ENCODE measurements around the gene PNLDC1. TPM values are rescaled to one million over a fixed set of nuclear protein-coding genes. Genes with fewer than 3 reads are reported as not detected.
"Not testable (repeated sequence)": the region's sequence is repeated elsewhere in the genome, so short reads cannot be mapped to it uniquely, and the experiment has no call there.

PNLDC1 gene
- total and polyA plus RNA-seq, 3 experiments from 2014 or later = 0.39 to 0.80 TPM; not detected in 1

- H3K36me3 Mint-ChIP-seq; H3K4me3 ChIP-seq (ENCODE audit: low read length); H3K4me3 Mint-ChIP-seq; H3K9me3 ChIP-seq (ENCODE audit: low read length); H3K27ac Mint-ChIP-seq; H3K27ac ChIP-seq (ENCODE audit: low read depth, low read length); H3K27me3 Mint-ChIP-seq; H3K27me3 ChIP-seq (ENCODE audit: insufficient read depth, low read length, poor library complexity, severe bottlenecking); CTCF ChIA-PET; H3K9me3 Mint-ChIP-seq; H3K4me1 ChIP-seq (ENCODE audit: insufficient read depth, low read length); H3K36me3 ChIP-seq (ENCODE audit: insufficient read depth, low read length): not testable (repeated sequence)
- H3K4me1 Mint-ChIP-seq = peaks cover 11 to 12% (median 11%) of the 10 kb centered on the region in 3 donors
- POLR2A ChIA-PET = interaction anchor here (0.7 kb wide), 1 partner anchor 17 kb away, joined by 3 read pairs; no protein-coding TSS in a partner anchor
- peak in 1 of 5 donors; percentile 9 for DNase-seq
These were observed 24.6 kb downstream of the PNLDC1 start for GRCh38 chr6:159824690-159825089.

- no peak overlapping the region for H3K27ac Mint-ChIP-seq
These were observed 25.9 kb downstream of the PNLDC1 start for GRCh38 chr6:159826004-159826403.

GRCh38 chr6:159826968-159827647 is 27.0 kb downstream of the PNLDC1 start:
- no peak overlapping the region for H3K27ac ChIP-seq (ENCODE audit: low read depth, low read length)
- Mint-ChIP-seq H3K4me1 (peaks cover 0 to 3% (median 0%) of the 10 kb centered on the region in 3 donors), H3K27ac (no peak overlapping the region), H3K36me3 (peaks cover 1 to 6% (median 2%) of the 10 kb centered on the region in 3 donors), H3K9me3 (no peaks in the 10 kb centered on the region), H3K4me3 (no peak overlapping the region), H3K27me3 (peaks cover 0 to 4% of the 10 kb centered on the region in 2 donors)
- H3K36me3 ChIP-seq (ENCODE audit: insufficient read depth, low read length) = no peaks in the 10 kb centered on the region
- no peaks in the 10 kb centered on the region for H3K4me1 ChIP-seq (ENCODE audit: insufficient read depth, low read length)
- ChIA-PET POLR2A (no interaction called here), CTCF (no interaction called here)
- DNase-seq = no peak
- H3K4me3 ChIP-seq (ENCODE audit: low read length) = no peak overlapping the region
- H3K27me3 ChIP-seq (ENCODE audit: insufficient read depth, low read length, poor library complexity, severe bottlenecking) = no peaks in the 10 kb centered on the region
- H3K9me3 ChIP-seq (ENCODE audit: low read length) = no peaks in the 10 kb centered on the region

More at GRCh38 chr6:159826004-159826403, 25.9 kb downstream of the PNLDC1 start:
- ChIA-PET POLR2A (no interaction called here), CTCF (no interaction called here)
- H3K4me1 ChIP-seq (ENCODE audit: insufficient read depth, low read length) = no peaks in the 10 kb centered on the region
- no peak overlapping the region for H3K4me3 Mint-ChIP-seq
- peaks cover 0 to 2% of the 10 kb centered on the region in 2 donors for H3K27me3 Mint-ChIP-seq
- no peaks in the 10 kb centered on the region for H3K27me3 ChIP-seq (ENCODE audit: insufficient read depth, low read length, poor library complexity, severe bottlenecking)
- H3K9me3 Mint-ChIP-seq = no peaks in the 10 kb centered on the region
- H3K36me3 Mint-ChIP-seq = peaks cover 1 to 6% (median 2%) of the 10 kb centered on the region in 3 donors
- H3K4me3 ChIP-seq (ENCODE audit: low read length) = no peak overlapping the region
- DNase-seq = no peak
- H3K36me3 ChIP-seq (ENCODE audit: insufficient read depth, low read length) = no peaks in the 10 kb centered on the region
- H3K27ac ChIP-seq (ENCODE audit: low read depth, low read length) = no peak overlapping the region
- H3K4me1 Mint-ChIP-seq = peaks cover 0 to 3% (median 0%) of the 10 kb centered on the region in 3 donors
- no peaks in the 10 kb centered on the region for H3K9me3 ChIP-seq (ENCODE audit: low read length)

- DNase-seq = no peak
- Histone ChIP-seq H3K27me3 (ENCODE audit: insufficient read depth, low read length, poor library complexity, severe bottlenecking) (no peaks in the 10 kb centered on the region), H3K4me1 (ENCODE audit: insufficient read depth, low read length) (peaks cover 1% of the 10 kb centered on the region), H3K27ac (ENCODE audit: low read depth, low read length) (no peak overlapping the region), H3K36me3 (ENCODE audit: insufficient read depth, low read length) (no peaks in the 10 kb centered on the region), H3K4me3 (ENCODE audit: low read length) (no peak overlapping the region), H3K9me3 (ENCODE audit: low read length) (no peaks in the 10 kb centered on the region)
- ChIA-PET CTCF (no interaction called here), POLR2A (no interaction called here)
- Mint-ChIP-seq H3K36me3 (peaks cover 0 to under 1% (median 0%) of the 10 kb centered on the region in 3 donors), H3K27ac (no peak overlapping the region), H3K4me1 (peaks cover 0 to 6% (median 0%) of the 10 kb centered on the region in 3 donors), H3K4me3 (no peak overlapping the region), H3K9me3 (no peaks in the 10 kb centered on the region), H3K27me3 (peaks cover 0 to 3% of the 10 kb centered on the region in 2 donors)
These were observed 28.0 kb downstream of the PNLDC1 start for GRCh38 chr6:159828074-159828473.

- Histone ChIP-seq H3K9me3 (ENCODE audit: low read length) (no peaks in the 10 kb centered on the region), H3K4me1 (ENCODE audit: insufficient read depth, low read length) (peaks cover 11% of the 10 kb centered on the region), H3K36me3 (ENCODE audit: insufficient read depth, low read length) (no peaks in the 10 kb centered on the region), H3K27ac (ENCODE audit: low read depth, low read length) (no peak overlapping the region), H3K27me3 (ENCODE audit: insufficient read depth, low read length, poor library complexity, severe bottlenecking) (no peaks in the 10 kb centered on the region), H3K4me3 (ENCODE audit: low read length) (no peak overlapping the region)
- no peaks in the 10 kb centered on the region for H3K9me3 Mint-ChIP-seq
- H3K4me3 Mint-ChIP-seq = no peak overlapping the region
- no peak overlapping the region for H3K27ac Mint-ChIP-seq
- H3K36me3 Mint-ChIP-seq = no peaks in the 10 kb centered on the region
- H3K27me3 Mint-ChIP-seq = peaks cover 0 to 3% of the 10 kb centered on the region in 2 donors
- peaks cover 0 to 17% (median 2%) of the 10 kb centered on the region in 3 donors for H3K4me1 Mint-ChIP-seq
- no peak for DNase-seq
- CTCF ChIA-PET = interaction anchor here (0.6 to 1.3 kb wide), 2 partner anchors 9 to 627 kb away, joined by 3 to 4 read pairs; no protein-coding TSS in a partner anchor
- POLR2A ChIA-PET = interaction anchor here (0.8 kb wide), 1 partner anchor 40 kb away, joined by 4 read pairs; the partner anchor contains the start of genes MRPL18 and TCP1
These were observed 29.4 kb downstream of the PNLDC1 start for GRCh38 chr6:159829526-159829925.

- Mint-ChIP-seq H3K9me3 (no peaks in the 10 kb centered on the region), H3K27ac (no peak overlapping the region), H3K27me3 (peaks cover 0 to 3% of the 10 kb centered on the region in 2 donors), H3K4me3 (no peak overlapping the region), H3K36me3 (no peaks in the 10 kb centered on the region), H3K4me1 (peaks cover 0 to 22% (median 6%) of the 10 kb centered on the region in 3 donors)
- Histone ChIP-seq H3K9me3 (ENCODE audit: low read length) (no peaks in the 10 kb centered on the region), H3K36me3 (ENCODE audit: insufficient read depth, low read length) (no peaks in the 10 kb centered on the region), H3K27ac (ENCODE audit: low read depth, low read length) (no peak overlapping the region), H3K27me3 (ENCODE audit: insufficient read depth, low read length, poor library complexity, severe bottlenecking) (no peaks in the 10 kb centered on the region), H3K4me1 (ENCODE audit: insufficient read depth, low read length) (peaks cover 17% of the 10 kb centered on the region), H3K4me3 (ENCODE audit: low read length) (no peak overlapping the region)
- no peak for DNase-seq
- POLR2A ChIA-PET = no interaction called here
- CTCF ChIA-PET = no interaction called here
These were observed 30.7 kb downstream of the PNLDC1 start for GRCh38 chr6:159830501-159831372.

GRCh38 chr6:159831373-159831679 is 31.2 kb downstream of the PNLDC1 start:
- DNase-seq = no peak
- peaks cover 0 to 3% of the 10 kb centered on the region in 2 donors for H3K27me3 Mint-ChIP-seq
- H3K27ac Mint-ChIP-seq = peak overlapping the region in 1 of 8 donors; percentile 20
- H3K36me3 ChIP-seq (ENCODE audit: insufficient read depth, low read length) = no peaks in the 10 kb centered on the region
- peaks cover 17% of the 10 kb centered on the region for H3K4me1 ChIP-seq (ENCODE audit: insufficient read depth, low read length)
- no peak overlapping the region for H3K27ac ChIP-seq (ENCODE audit: low read depth, low read length)
- ChIA-PET CTCF (no interaction called here), POLR2A (no interaction called here)
- no peak overlapping the region for H3K4me3 Mint-ChIP-seq
- H3K4me1 Mint-ChIP-seq = peaks cover 0 to 22% (median 6%) of the 10 kb centered on the region in 3 donors
- H3K9me3 Mint-ChIP-seq = no peaks in the 10 kb centered on the region
- H3K27me3 ChIP-seq (ENCODE audit: insufficient read depth, low read length, poor library complexity, severe bottlenecking) = no peaks in the 10 kb centered on the region
- H3K4me3 ChIP-seq (ENCODE audit: low read length) = no peak overlapping the region
- no peaks in the 10 kb centered on the region for H3K36me3 Mint-ChIP-seq
- no peaks in the 10 kb centered on the region for H3K9me3 ChIP-seq (ENCODE audit: low read length)

GRCh38 chr6:159832946-159833345 is 32.9 kb downstream of the PNLDC1 start:
- Histone ChIP-seq H3K4me3 (ENCODE audit: low read length) (no peak overlapping the region), H3K9me3 (ENCODE audit: low read length) (no peaks in the 10 kb centered on the region), H3K4me1 (ENCODE audit: insufficient read depth, low read length) (peaks cover 17% of the 10 kb centered on the region), H3K27me3 (ENCODE audit: insufficient read depth, low read length, poor library complexity, severe bottlenecking) (no peaks in the 10 kb centered on the region), H3K36me3 (ENCODE audit: insufficient read depth, low read length) (no peaks in the 10 kb centered on the region), H3K27ac (ENCODE audit: low read depth, low read length) (no peak overlapping the region)
- CTCF ChIA-PET = interaction anchor here (0.9 kb wide), 1 partner anchor 13 kb away, joined by 3 read pairs; no protein-coding TSS in a partner anchor
- Mint-ChIP-seq H3K9me3 (no peaks in the 10 kb centered on the region), H3K4me3 (no peak overlapping the region), H3K36me3 (no peaks in the 10 kb centered on the region), H3K27me3 (peaks cover 5 to 7% of the 10 kb centered on the region in 2 donors), H3K27ac (no peak overlapping the region), H3K4me1 (peaks cover 0 to 22% (median 6%) of the 10 kb centered on the region in 3 donors)
- DNase-seq = no peak
- POLR2A ChIA-PET = no interaction called here

Data from CD8-positive, alpha-beta memory T cell (primary cell).